Activated T-helper 1 cell treated with Interleukin-2 at 50 U/mL for 16 hours (primary cell): ENCODE data around the gene GEMIN8.

Experiments
- DNase-seq: peaks from one replicate; pipeline ENCODE4 v3.0.0-alpha.2; 2020; ENCODE audit warnings: low read depth

GEMIN8 gene

GRCh38 chrX:14015294-14015693, 14.4 kb downstream of the GEMIN8 start:
- no peak for DNase-seq

GRCh38 chrX:14014526-14014925, 15.2 kb downstream of the GEMIN8 start:
- DNase-seq: no peak

GRCh38 chrX:14013054-14013453, 16.6 kb downstream of the GEMIN8 start:
- DNase-seq: no peak

- no peak for DNase-seq
These were observed 19.1 kb downstream of the GEMIN8 start for GRCh38 chrX:14010566-14010965.

GRCh38 chrX:14006540-14006939, 23.2 kb downstream of the GEMIN8 start:
- no peak for DNase-seq

- DNase-seq: no peak
These were observed 25.7 kb downstream of the GEMIN8 start for GRCh38 chrX:14003876-14004425.

GRCh38 chrX:14003028-14003427, 26.7 kb downstream of the GEMIN8 start:
- no peak for DNase-seq

- DNase-seq: no peak
These were observed 33.0 kb downstream of the GEMIN8 start for GRCh38 chrX:13996650-13997049.

GRCh38 chrX:13994536-13995080, 35.1 kb downstream of the GEMIN8 start:
- DNase-seq: no peak

GRCh38 chrX:13994104-13994503, 35.6 kb downstream of the GEMIN8 start:
- no peak for DNase-seq

- DNase-seq: no peak
These were observed 39.4 kb downstream of the GEMIN8 start for GRCh38 chrX:13990126-13990800.

GRCh38 chrX:13985697-13986435, 43.8 kb downstream of the GEMIN8 start:
- no peak for DNase-seq

GRCh38 chrX:13983734-13984133, 46.0 kb downstream of the GEMIN8 start:
- DNase-seq: no peak

GRCh38 chrX:13968198-13968597, 61.5 kb downstream of the GEMIN8 start:
- DNase-seq: no peak

GRCh38 chrX:13967636-13968035, 62.1 kb downstream of the GEMIN8 start:
- DNase-seq: no peak

- no peak for DNase-seq
These were observed 62.9 kb downstream of the GEMIN8 start for GRCh38 chrX:13966793-13967125.

GRCh38 chrX:13966071-13966792, 63.5 kb downstream of the GEMIN8 start:
- DNase-seq: no peak

- no peak for DNase-seq
These were observed 64.2 kb downstream of the GEMIN8 start for GRCh38 chrX:13965531-13965930.

- DNase-seq: no peak
These were observed 72.7 kb downstream of the GEMIN8 start for GRCh38 chrX:13956998-13957397.
